Glomerular visceral epithelial cell (primary cell): ENCODE data around the gene DCLK1.

Experiments
- DNase-seq: peaks from one replicate; pipeline ENCODE4 v3.0.0-alpha.2; 2016; ENCODE audit errors: extremely low spot score

DCLK1 gene

GRCh38 chr13:35833031-35833430 is 298.2 kb downstream of the DCLK1 start:
- no peak for DNase-seq

DNA sequence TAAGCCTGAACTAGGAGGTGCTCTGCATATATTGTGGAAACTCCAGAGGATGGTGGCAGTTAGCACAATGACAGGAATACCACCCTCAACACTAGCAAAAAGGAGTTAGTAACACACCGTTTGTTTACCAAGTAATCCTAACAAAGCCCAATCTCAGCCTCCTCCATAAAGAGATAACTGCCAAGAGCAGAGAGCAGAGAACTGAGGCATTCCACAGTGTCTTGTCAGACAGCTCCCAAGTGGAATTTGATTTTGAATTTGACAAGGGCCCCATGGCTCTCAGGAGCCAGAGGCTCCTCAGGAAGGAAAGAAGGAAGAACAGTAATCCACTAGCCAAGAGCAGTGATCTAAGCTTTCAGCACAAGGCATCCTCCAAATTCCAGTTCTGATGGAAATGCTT is 298.6 kb downstream of the DCLK1 start:
- DNase-seq, result no peak

- no peak for DNase-seq
Measured at GRCh38 chr13:35830850-35831450, 300.2 kb downstream of the DCLK1 start.

DNA sequence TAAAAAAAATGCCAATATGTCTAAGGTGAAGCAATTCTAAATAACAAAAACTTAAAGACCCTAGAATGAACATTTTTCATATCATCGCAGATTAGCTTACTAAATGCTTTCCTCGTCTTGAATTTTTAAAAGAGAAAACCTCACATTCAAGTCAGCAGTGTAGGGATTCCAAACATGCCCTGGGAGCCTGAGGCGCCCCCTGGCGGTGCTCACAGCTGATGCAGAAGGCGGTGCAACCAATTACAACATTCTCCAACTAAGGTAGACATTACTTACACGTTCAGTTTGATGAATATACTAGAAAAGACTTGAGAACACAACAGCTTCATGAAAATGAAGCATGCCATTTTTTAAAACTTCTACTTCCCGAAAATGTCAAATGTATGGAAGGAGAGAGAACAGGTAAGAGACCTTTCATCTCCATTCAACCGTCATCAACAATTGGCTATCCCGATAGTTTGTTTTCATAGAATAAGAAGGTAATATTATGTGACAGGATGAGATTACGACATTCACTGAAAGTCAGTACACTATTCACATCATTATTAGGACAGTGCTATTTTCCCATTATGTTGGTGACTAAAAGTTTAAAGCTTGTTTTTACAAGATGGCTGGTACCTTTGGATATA is 304.4 kb downstream of the DCLK1 start:
- peak; percentile 4 for DNase-seq

- no peak for DNase-seq
Measured at GRCh38 chr13:35824825-35825224, 306.4 kb downstream of the DCLK1 start.

GRCh38 chr13:35824395-35824794 is 306.8 kb downstream of the DCLK1 start:
- no peak for DNase-seq

- no peak for DNase-seq
Measured at GRCh38 chr13:35822666-35823065, 308.5 kb downstream of the DCLK1 start.

DNA sequence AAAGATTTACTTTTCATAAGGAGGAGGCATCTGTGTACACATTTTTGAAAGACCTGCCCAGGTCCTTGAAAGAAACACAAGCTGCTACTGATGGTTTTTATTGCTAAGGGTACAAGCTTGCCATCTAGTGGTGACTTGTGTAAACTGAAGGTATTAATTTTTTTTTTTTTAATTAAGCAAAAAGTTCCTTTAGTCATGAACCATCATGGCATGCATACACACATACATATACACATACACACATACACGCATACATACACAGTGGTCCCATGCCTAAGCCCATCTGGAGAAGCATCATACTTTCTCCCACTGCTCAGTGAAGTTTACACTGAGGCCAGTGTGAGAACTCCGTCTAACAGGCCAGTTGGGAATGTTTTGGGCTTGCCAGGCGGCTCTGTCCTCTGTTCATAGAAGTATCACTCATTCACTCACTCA is 312.5 kb downstream of the DCLK1 start:
- peak; percentile 27 for DNase-seq

DNA sequence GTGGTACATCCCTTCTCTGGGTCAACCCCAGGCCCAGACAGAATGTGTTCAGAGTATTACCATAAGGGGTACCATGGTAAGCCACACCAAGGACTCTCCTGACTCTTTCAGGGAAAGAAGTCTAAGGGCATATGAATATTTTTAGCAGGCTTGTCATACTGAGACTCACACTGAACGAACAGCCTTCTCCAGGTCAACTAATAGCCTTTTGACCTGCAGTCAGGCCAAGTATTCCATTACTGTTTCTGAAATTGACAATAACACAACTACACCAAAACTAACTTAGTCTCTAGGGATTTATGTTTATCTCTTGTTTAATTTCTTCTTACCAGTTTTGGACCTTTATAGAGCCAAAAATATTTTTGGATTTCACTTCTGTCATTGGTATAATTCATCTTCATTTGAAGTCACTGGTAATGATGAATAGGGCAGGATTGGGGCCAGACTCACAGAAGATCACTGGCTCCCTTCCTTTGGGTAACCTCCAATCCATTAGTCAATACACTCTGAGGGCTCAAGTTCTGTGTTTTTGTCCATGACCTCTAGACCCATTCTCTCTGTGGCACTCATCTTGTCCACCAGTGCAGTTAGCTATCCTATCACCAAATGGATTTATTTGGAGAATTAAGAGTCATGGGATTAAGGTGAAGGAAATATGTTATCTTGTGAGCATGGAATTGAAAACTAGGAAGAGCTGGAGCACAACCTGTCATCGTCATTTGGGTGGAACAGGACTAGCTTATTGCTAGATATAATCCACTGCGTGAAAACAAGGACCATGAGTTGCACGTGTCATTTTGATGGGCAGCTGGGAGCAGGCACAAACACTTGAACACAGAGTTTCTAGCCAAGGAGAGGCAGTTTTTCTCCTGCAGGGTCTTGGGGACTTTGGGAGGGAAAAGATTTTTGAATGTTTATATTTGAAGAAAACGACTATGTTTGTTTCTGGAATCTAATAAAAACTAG is 313.3 kb downstream of the DCLK1 start:
- DNase-seq, result no peak

GRCh38 chr13:35814605-35815011 is 316.6 kb downstream of the DCLK1 start:
- no peak for DNase-seq

DNA sequence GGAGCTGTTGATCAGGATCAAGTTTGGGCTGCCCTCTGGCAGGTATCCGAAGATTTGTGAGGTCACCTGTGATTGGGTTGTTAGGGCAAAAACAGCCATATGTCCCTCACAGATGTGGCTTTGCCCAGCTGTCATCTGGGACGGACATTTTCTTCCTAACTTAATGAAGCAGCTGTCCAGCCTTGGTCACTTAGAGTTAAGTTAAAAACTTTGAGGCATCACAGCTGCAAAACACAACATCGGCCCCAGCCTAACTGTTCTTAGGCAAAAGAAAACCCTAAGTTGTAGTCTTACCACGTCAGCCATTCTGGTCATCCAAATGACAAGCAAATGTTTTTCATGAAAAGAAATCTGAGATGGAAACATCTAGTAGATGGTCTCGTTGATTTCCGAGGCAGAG is 318.4 kb downstream of the DCLK1 start:
- no peak for DNase-seq

DNA sequence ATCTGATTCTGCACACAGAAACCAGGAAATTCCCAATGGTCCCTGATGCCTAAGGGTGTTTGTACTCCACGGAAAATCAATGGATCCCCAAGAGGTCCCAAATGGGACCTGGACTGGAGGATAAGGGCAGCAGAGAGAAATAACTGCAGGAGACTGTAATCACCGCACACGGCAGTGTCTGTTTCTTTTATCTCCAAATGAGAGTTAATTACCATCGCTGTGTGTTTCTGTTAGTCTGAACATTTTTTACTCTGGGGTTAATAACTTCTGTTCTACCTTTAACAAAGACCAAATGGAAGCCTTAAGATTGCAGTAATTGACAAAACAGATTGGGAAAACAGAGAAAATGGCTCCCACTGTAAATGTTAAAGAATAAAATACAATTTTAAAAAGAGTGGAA is 320.9 kb downstream of the DCLK1 start:
- no peak for DNase-seq

- DNase-seq, result no peak
Measured at GRCh38 chr13:35808846-35809245, 322.3 kb downstream of the DCLK1 start.

GRCh38 chr13:35804901-35805300 is 326.3 kb downstream of the DCLK1 start:
- no peak for DNase-seq

- DNase-seq, result no peak
Measured at GRCh38 chr13:35797991-35798390, 333.2 kb downstream of the DCLK1 start.

DNA sequence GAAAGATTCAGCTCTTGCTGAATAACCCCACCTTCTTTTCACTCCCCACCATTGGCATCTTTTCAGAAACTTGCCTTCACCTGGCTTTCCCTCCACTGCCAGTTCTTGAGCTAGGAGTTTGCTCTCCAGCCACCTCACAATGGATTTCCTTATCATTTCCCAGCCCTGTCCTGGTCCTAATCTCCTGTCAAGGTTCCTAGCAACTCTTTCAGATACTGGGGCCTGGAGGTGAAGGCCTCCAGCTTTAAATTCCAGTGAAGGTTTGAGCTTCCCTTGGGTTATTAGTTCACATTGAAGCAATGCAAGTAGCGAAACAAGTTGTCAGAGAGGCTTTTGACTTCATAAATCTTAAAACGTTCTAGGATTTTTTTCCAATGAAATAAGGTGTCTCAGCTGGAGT is 333.9 kb downstream of the DCLK1 start:
- no peak for DNase-seq

GRCh38 chr13:35796623-35797022 is 334.6 kb downstream of the DCLK1 start:
- no peak for DNase-seq

DNA sequence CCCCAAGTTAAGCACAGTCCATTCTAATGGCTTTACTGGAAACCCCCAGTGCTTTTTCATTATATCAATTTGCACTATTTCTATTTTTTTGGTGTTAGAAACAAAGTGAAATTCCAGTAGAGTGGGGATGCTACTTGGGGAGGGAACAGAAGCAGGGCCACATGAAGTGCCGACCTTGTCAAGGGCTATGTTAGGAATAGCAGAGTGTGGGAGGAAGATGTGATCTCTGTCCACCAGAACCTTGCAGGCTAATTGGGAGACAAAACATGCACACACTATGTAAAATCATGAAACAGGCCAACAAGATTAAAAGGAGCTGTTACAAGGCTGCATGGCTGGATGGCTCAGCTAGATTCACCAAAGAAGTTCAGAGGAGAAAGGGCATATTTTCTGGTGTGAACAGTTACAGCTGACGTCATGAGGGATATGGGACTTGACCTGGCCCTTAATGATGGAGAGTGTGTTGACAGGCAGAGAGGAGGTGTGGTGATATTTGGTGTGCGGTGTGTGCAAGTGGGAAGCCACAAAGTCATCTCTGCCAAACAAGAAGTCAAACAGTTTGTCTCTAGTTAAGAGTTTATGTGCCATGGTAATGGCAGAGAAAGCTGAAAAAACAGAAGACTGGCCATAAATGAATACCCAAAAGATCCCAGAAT is 336.3 kb downstream of the DCLK1 start:
- DNase-seq, result no peak

DNA sequence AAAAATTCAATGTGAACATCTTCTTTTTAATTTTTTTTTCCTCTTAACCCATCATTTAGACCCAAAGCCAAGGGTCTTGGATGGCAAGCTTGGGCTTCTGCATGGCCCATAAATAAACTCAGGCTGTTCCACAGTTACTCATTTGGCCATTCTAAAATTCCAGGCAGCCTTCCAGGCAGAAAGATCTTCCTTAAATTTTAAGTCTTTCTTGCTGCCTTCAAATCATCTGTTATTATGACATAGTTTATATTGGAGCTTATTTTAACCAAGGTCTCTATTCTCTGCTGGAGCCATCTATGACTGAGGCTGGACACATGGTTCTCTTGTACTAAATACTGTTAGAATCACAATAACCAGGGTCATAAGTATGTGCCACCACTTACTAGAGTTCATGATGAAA is 337.4 kb downstream of the DCLK1 start:
- no peak for DNase-seq

DNA sequence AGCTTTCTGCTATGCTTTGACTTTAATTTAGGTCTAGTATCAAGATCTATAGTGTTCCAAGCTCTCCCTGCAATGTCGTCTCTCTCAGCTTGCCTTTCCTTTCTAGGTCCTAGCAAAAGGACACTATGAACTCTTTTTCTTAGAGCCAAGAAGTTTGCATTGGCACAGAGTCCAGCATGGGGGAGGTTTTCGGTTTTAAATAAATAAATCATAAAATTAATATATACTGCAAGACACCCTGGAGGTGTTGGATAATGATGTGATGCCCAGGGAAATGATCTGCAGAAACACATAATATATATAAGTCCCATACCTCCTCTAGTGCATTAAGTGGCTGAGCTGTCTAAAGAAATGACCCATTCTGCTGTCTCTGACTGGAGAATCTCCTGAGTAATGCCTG is 338.3 kb downstream of the DCLK1 start:
- no peak for DNase-seq

- DNase-seq, result no peak
Measured at GRCh38 chr13:35792021-35792420, 339.2 kb downstream of the DCLK1 start.

DNA sequence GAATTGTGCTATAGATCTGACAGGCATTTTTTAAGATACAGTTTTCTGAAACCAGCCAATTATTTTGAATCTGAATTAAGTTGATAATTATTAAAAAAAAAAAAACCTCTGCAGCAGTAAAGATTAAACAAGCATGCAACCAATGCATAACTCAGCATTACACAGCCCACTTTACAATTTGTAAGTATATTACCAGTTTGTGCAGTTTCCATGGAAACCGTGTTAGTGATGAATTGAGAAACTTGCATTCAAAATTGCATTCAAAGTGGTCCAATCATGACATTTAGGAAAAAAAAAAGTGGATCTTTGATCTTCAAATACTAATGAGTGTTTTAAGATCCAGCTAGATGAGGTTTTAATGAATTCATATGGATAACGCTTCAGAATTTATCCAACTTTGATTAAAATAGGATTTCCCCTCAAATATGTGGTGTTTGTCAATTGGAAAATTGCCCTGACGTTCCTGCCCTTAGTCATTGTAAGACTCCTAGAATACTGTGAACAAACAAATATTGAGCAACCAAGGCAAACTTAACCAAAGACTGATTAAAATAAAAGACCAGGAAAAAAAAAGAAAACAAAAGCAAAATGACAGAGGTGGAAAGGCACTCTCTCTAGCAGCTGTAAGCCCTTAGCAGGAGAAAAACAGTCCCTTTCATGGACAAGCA is 339.9 kb downstream of the DCLK1 start:
- no peak for DNase-seq
